A673 (cell line): Measurements from ENCODE around the gene MDN1. TPM values are rescaled to one million over a fixed set of nuclear protein-coding genes. Genes with fewer than 3 reads are reported as not detected.

Experiments used
- BruUV-seq: library from RNA; stranded (reverse); fragments of 400-500 nt; replicated peaks from 2 replicates; lab custom pipeline; 2021; lab: Mats Ljungman, UMichigan
- CTCF ChIA-PET: fragments of 300-600 bp; sonication (Branson Sonifier 250); formaldehyde crosslinking; loops from one replicate; lab custom pipeline; 2022; ENCODE audit warnings: antibody characterized with exemption; lab: Charles Lee
- POLR2A ChIA-PET: fragments of 300-600 bp; sonication (Branson Sonifier 250); formaldehyde crosslinking; loops from one replicate; lab custom pipeline; 2022; ENCODE audit warnings: antibody characterized with exemption; ENCODE audit not compliant: low non-redundant PET; lab: Charles Lee
- DNase-seq: peaks from one replicate; pipeline ENCODE4 v3.0.0-alpha.2; 2015; ENCODE audit warnings: low spot score
- H3K27ac ChIP-seq: fragments of 200-600 bp; sonication (generic); 2 replicates; pipeline ENCODE4 v1.5.1; 2016; ENCODE audit warnings: mixed run types, low read depth, mild to moderate bottlenecking, mixed read lengths, antibody characterized with exemption, low read length; ENCODE audit not compliant: poor library complexity, severe bottlenecking
- H3K27me3 ChIP-seq: fragments of 200-600 bp; sonication (generic); replicated peaks from 2 replicates; pipeline ENCODE4 v1.6.1; 2017; ENCODE audit warnings: mixed run types, low read depth, mild to moderate bottlenecking, mixed read lengths, antibody characterized with exemption, low read length; ENCODE audit not compliant: insufficient read depth, poor library complexity
- H3K36me3 ChIP-seq: fragments of 200-600 bp; sonication (generic); 2 replicates; pipeline ENCODE4 v1.6.1; 2016; ENCODE audit warnings: mixed run types, mild to moderate bottlenecking, mixed read lengths, antibody characterized with exemption, low read length; ENCODE audit not compliant: insufficient read depth, poor library complexity, severe bottlenecking
- H3K4me1 ChIP-seq: fragments of 200-600 bp; sonication (generic); 2 replicates; pipeline ENCODE4 v1.6.1; 2017; ENCODE audit warnings: mixed run types, mild to moderate bottlenecking, mixed read lengths, antibody characterized with exemption, low read length; ENCODE audit not compliant: insufficient read depth, poor library complexity, severe bottlenecking
- H3K4me3 ChIP-seq: fragments of 200-600 bp; sonication (generic); 2 replicates; pipeline ENCODE4 v1.5.1; 2016; ENCODE audit warnings: low read depth, mixed run types, mild to moderate bottlenecking, mixed read lengths, low read length; ENCODE audit not compliant: poor library complexity, severe bottlenecking
- H3K9me3 ChIP-seq: fragments of 200-600 bp; sonication (generic); 2 replicates; pipeline ENCODE4 v1.6.1; 2016; ENCODE audit warnings: mixed run types, low read depth, mild to moderate bottlenecking, mixed read lengths, antibody characterized with exemption, low read length; ENCODE audit not compliant: poor library complexity, severe bottlenecking
- CTCF ChIP-seq: fragments of 300-800, 200-600 bp; sonication (generic); conservative IDR thresholded peaks from 2 replicates; pipeline ENCODE4 v1.5.1; 2017; ENCODE audit warnings: low read depth, mild to moderate bottlenecking, antibody characterized with exemption, low read length, moderate library complexity, mixed read lengths
- EZH2 ChIP-seq: fragments of 200-600 bp; sonication (generic); IDR thresholded peaks from 2 replicates; pipeline ENCODE4 v1.6.1; 2017; ENCODE audit warnings: borderline replicate concordance, low read depth, mild to moderate bottlenecking, mixed read lengths, antibody characterized with exemption, low read length; ENCODE audit not compliant: poor library complexity, severe bottlenecking
- intact Hi-C: fragments of 100-400 bp; cut with micrococcal nuclease; formaldehyde crosslinking; loops from one replicate; pipeline ENCODE4 v1.10.0; 2022; ENCODE audit not compliant: unreplicated experiment
- total RNA-seq: library from RNA; stranded (reverse); gene quantifications from 2 replicates; pipeline ENCODE4 v1.2.3, GENCODE V29; 2021

The MDN1 gene
- total RNA-seq, 1 experiment from 2014 or later = 64.4 TPM

GRCh38 chr6:89655122-89655521, 164.5 kb downstream of the MDN1 start:
- BruUV-seq = no TSS peak

GRCh38 chr6:89650579-89650978, 169.0 kb downstream of the MDN1 start:
- CTCF ChIA-PET = no interaction called here

More at GRCh38 chr6:89655122-89655521, 164.5 kb downstream of the MDN1 start:
- H3K9me3 ChIP-seq = no peaks in the 10 kb centered on the region
- no peak for DNase-seq
- intact Hi-C loops = no loop called here
- no peak for TF ChIP-seq CTCF
- no peak for TF ChIP-seq EZH2
- H3K4me1 ChIP-seq = no peaks in the 10 kb centered on the region
- peaks cover 83% of the 10 kb centered on the region for H3K36me3 ChIP-seq
- H3K27me3 ChIP-seq = no peaks in the 10 kb centered on the region
- CTCF ChIA-PET = no interaction called here
- no peak overlapping the region for H3K27ac ChIP-seq
- POLR2A ChIA-PET = no interaction called here
- no peak overlapping the region for H3K4me3 ChIP-seq

GRCh38 chr6:89649682-89650081, 169.9 kb downstream of the MDN1 start:
- no TSS peak for BruUV-seq
- Histone ChIP-seq H3K36me3 (peaks cover 86% of the 10 kb centered on the region), H3K4me3 (no peak overlapping the region), H3K27ac (no peak overlapping the region), H3K9me3 (no peaks in the 10 kb centered on the region), H3K4me1 (no peaks in the 10 kb centered on the region), H3K27me3 (no peaks in the 10 kb centered on the region)
- ChIA-PET CTCF (no interaction called here), POLR2A (no interaction called here)
- intact Hi-C loops = no loop called here
- DNase-seq = no peak
- TF ChIP-seq CTCF (no peak), EZH2 (no peak)

More at GRCh38 chr6:89650579-89650978, 169.0 kb downstream of the MDN1 start:
- H3K27me3 ChIP-seq = no peaks in the 10 kb centered on the region
- H3K4me1 ChIP-seq = no peaks in the 10 kb centered on the region
- no peak overlapping the region for H3K27ac ChIP-seq
- DNase-seq = no peak
- intact Hi-C loops = no loop called here
- TF ChIP-seq CTCF (no peak), EZH2 (no peak)
- H3K4me3 ChIP-seq = no peak overlapping the region
- POLR2A ChIA-PET = interaction anchor here (0.5 kb wide), 1 partner anchor 729 kb away, joined by 5 read pairs; no protein-coding TSS in a partner anchor
- H3K9me3 ChIP-seq = no peaks in the 10 kb centered on the region
- no TSS peak for BruUV-seq
- peaks cover 86% of the 10 kb centered on the region for H3K36me3 ChIP-seq
